Astrocyte (in vitro differentiated cells and primary cell): ENCODE results near the gene MCTP1. TPM values are rescaled to one million over a fixed set of nuclear protein-coding genes. Genes with fewer than 3 reads are reported as not detected.
"Not testable (repeated sequence)": the region's sequence is repeated elsewhere in the genome, so short reads cannot be mapped to it uniquely, and the experiment has no call there.

Experiments used
- DNase-seq: peaks from one replicate; pipeline ENCODE4 v3.0.0-alpha.2; 2010; ENCODE audit warnings: low read depth
- FAIRE-seq: peaks from 2 replicates; lab custom pipeline; 2011; peaks lifted over from hg19 to GRCh38; lab: Jason Lieb, UNC
- H2AFZ ChIP-seq: 2 replicates; pipeline ENCODE4 v1.6.0; 2012; ENCODE audit warnings: low read depth, low read length, inconsistent platforms
- H3K27ac ChIP-seq: 2 replicates; pipeline ENCODE4 v1.5.1; 2011; ENCODE audit warnings: low read depth, low read length, inconsistent platforms
- H3K27me3 ChIP-seq: 2 replicates; pipeline ENCODE4 v1.6.0; 2011; ENCODE audit warnings: low read length, inconsistent platforms; ENCODE audit not compliant: insufficient read depth
- H3K36me3 ChIP-seq: 2 replicates; pipeline ENCODE4 v1.5.1; 2011; ENCODE audit warnings: low read length, inconsistent platforms; ENCODE audit not compliant: insufficient read depth
- H3K4me1 ChIP-seq: 2 replicates; pipeline ENCODE4 v1.5.1; 2011; ENCODE audit warnings: low read length, inconsistent platforms; ENCODE audit not compliant: insufficient read depth
- H3K4me2 ChIP-seq: 2 replicates; pipeline ENCODE4 v1.6.0; 2012; ENCODE audit warnings: low read length, inconsistent platforms
- H3K4me3 ChIP-seq: 2 replicates; pipeline ENCODE4 v1.5.1; 2011; ENCODE audit warnings: low read depth, mild to moderate bottlenecking, low read length, inconsistent platforms; ENCODE audit not compliant: insufficient read depth
- H3K79me2 ChIP-seq: 2 replicates; pipeline ENCODE4 v1.6.0; 2012; ENCODE audit warnings: mild to moderate bottlenecking, low read length, inconsistent platforms; ENCODE audit not compliant: insufficient read depth
- H3K9ac ChIP-seq: 2 replicates; pipeline ENCODE4 v1.6.0; 2012; ENCODE audit warnings: mild to moderate bottlenecking, low read length, inconsistent platforms
- H3K9me3 ChIP-seq: 2 replicates; pipeline ENCODE4 v1.5.1; 2012; ENCODE audit warnings: low read depth, mild to moderate bottlenecking, low read length, inconsistent platforms; ENCODE audit not compliant: insufficient read depth
- H4K20me1 ChIP-seq: 2 replicates; pipeline ENCODE4 v1.6.0; 2012; ENCODE audit warnings: low read length, inconsistent platforms; ENCODE audit not compliant: insufficient read depth
- H3K27ac Mint-ChIP-seq: one replicate; pipeline ENCODE4 v1.8.0; 2021; ENCODE audit warnings: mild to moderate bottlenecking, mixed read lengths; ENCODE audit not compliant: unreplicated experiment
- H3K27me3 Mint-ChIP-seq: one replicate; pipeline ENCODE4 v1.8.0; 2021; ENCODE audit warnings: low read depth, mixed read lengths; ENCODE audit not compliant: unreplicated experiment
- H3K36me3 Mint-ChIP-seq: one replicate; pipeline ENCODE4 v1.8.0; 2021; ENCODE audit warnings: low read depth, mixed read lengths; ENCODE audit not compliant: unreplicated experiment
- H3K4me1 Mint-ChIP-seq: one replicate; pipeline ENCODE4 v1.8.0; 2021; ENCODE audit warnings: low read depth, mixed read lengths; ENCODE audit not compliant: unreplicated experiment
- H3K4me3 Mint-ChIP-seq: one replicate; pipeline ENCODE4 v1.8.0; 2021; ENCODE audit warnings: mild to moderate bottlenecking, moderate library complexity, mixed read lengths; ENCODE audit not compliant: unreplicated experiment
- H3K9me3 Mint-ChIP-seq: one replicate; pipeline ENCODE4 v1.8.0; 2021; ENCODE audit warnings: mild to moderate bottlenecking, mixed read lengths; ENCODE audit not compliant: unreplicated experiment
- CTCF ChIP-seq: IDR thresholded peaks from 2 replicates; pipeline ENCODE4 v1.5.1; 2011; ENCODE audit warnings: low read depth, mild to moderate bottlenecking, inconsistent platforms, low read length, moderate library complexity; ENCODE audit not compliant: insufficient read depth
- EZH2 ChIP-seq: IDR thresholded peaks from 2 replicates; pipeline ENCODE4 v1.6.1; 2012; ENCODE audit warnings: mild to moderate bottlenecking, low read length, inconsistent platforms; ENCODE audit not compliant: insufficient read depth
- total RNA-seq: library from RNA; stranded (reverse); gene quantifications from 2 replicates; pipeline ENCODE4 v1.2.1, GENCODE V29; 2021

The MCTP1 gene
- total RNA-seq, 1 donor from 2014 or later: 40.6 TPM

DNA sequence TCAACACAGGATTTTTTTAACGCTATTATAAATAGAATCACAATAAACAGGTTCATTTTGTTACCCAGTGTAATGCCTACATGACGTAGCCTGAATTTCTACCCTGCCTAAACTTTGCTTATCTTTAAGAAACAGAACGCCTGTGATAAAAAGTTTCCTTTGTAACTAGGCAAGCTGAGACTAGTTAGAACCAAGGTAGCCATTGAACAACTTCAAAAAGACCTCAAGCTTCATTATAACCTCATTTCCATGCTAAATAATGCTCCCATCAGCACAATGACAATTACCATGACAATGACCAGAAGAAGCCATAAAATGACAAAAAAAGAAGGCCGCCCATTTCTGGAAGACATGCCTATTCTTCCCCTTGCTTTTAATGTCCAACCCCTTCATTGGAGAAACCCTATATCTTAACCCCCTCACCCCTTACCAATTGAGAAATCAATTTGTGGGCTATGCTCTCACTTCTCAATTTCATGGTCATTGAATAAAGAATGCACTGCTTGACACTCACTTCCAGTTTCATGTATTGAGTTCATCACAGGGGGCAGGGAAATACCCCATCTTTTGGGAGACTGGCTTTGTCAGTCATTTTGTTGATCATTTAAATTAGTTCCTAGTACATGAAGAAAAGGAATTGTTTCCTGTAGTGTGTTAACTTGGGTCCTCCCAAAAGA is 276.8 kb downstream of the MCTP1 start:
- H4K20me1 ChIP-seq: no peaks in the 10 kb centered on the region
- H3K27me3 ChIP-seq: no peaks in the 10 kb centered on the region
- no peaks in the 10 kb centered on the region for H3K27me3 Mint-ChIP-seq
- H3K4me3 ChIP-seq: no peak overlapping the region
- FAIRE-seq (no peak), DNase-seq (no peak)
- H3K4me2 ChIP-seq: no peak overlapping the region
- no peak overlapping the region for H2AFZ ChIP-seq
- no peaks in the 10 kb centered on the region for H3K36me3 ChIP-seq
- no peak overlapping the region for H3K9ac ChIP-seq
- H3K27ac ChIP-seq: no peak overlapping the region
- H3K9me3 ChIP-seq: peaks cover 4% of the 10 kb centered on the region
- no peak overlapping the region for H3K27ac Mint-ChIP-seq
- H3K9me3 Mint-ChIP-seq: peaks cover 6% of the 10 kb centered on the region
- H3K4me1 Mint-ChIP-seq: no peaks in the 10 kb centered on the region
- TF ChIP-seq CTCF (no peak), EZH2 (no peak)
- H3K4me1 ChIP-seq: no peaks in the 10 kb centered on the region
- no peak overlapping the region for H3K4me3 Mint-ChIP-seq
- no peaks in the 10 kb centered on the region for H3K79me2 ChIP-seq
- peaks cover 34% of the 10 kb centered on the region for H3K36me3 Mint-ChIP-seq

GRCh38 chr5:95005811-95006210 is 279.1 kb downstream of the MCTP1 start:
- Histone ChIP-seq H4K20me1 (no peaks in the 10 kb centered on the region), H3K4me3 (no peak overlapping the region), H3K27me3 (no peaks in the 10 kb centered on the region), H3K4me1 (no peaks in the 10 kb centered on the region), H3K9me3 (peaks cover 4% of the 10 kb centered on the region), H3K36me3 (no peaks in the 10 kb centered on the region), H3K27ac (no peak overlapping the region), H3K4me2 (no peak overlapping the region), H3K79me2 (no peaks in the 10 kb centered on the region), H2AFZ (no peak overlapping the region), H3K9ac (no peak overlapping the region)
- Mint-ChIP-seq H3K4me3 (no peak overlapping the region), H3K4me1 (no peaks in the 10 kb centered on the region), H3K36me3 (peaks cover 34% of the 10 kb centered on the region), H3K27me3 (no peaks in the 10 kb centered on the region), H3K9me3 (peaks cover 7% of the 10 kb centered on the region), H3K27ac (no peak overlapping the region)
- FAIRE-seq (no peak), DNase-seq (no peak)
- TF ChIP-seq CTCF: no peak
- no peak for TF ChIP-seq EZH2

DNA sequence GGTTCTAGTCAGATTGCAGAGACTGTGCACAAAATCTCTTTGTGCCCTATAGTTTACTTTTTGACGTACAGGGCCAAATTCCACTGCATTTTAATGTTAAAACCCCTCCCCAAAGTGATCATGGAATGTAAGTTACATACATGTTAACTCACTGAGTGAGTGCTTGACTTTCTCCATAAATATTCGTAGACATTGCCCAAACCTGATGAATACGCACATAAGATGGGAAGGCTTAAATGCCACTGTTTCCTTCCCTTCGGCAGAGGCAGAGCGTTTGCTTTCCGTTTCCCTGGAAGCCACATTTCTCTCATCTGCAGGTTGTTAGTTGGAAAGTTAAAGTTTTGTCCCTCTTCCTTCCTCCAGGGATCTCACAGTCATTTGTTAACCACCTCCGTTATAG is 286.2 kb downstream of the MCTP1 start:
- H3K4me1 Mint-ChIP-seq: peaks cover 12% of the 10 kb centered on the region
- Histone ChIP-seq H3K4me3 (no peak overlapping the region), H3K27me3 (no peaks in the 10 kb centered on the region), H3K9me3 (no peaks in the 10 kb centered on the region), H3K4me2 (no peak overlapping the region), H3K36me3 (no peaks in the 10 kb centered on the region), H3K9ac (no peak overlapping the region), H4K20me1 (no peaks in the 10 kb centered on the region), H3K4me1 (no peaks in the 10 kb centered on the region), H2AFZ (no peak overlapping the region), H3K79me2 (no peaks in the 10 kb centered on the region), H3K27ac (no peak overlapping the region)
- no peak for FAIRE-seq
- no peaks in the 10 kb centered on the region for H3K27me3 Mint-ChIP-seq
- H3K36me3 Mint-ChIP-seq: peaks cover 16% of the 10 kb centered on the region
- no peak overlapping the region for H3K4me3 Mint-ChIP-seq
- no peak overlapping the region for H3K27ac Mint-ChIP-seq
- TF ChIP-seq EZH2 (no peak), CTCF (no peak)
- DNase-seq: no peak
- peaks cover 3% of the 10 kb centered on the region for H3K9me3 Mint-ChIP-seq

- not testable (repeated sequence) for H3K27me3 Mint-ChIP-seq, H3K9me3 ChIP-seq, H4K20me1 ChIP-seq, H3K27ac ChIP-seq, H3K36me3 Mint-ChIP-seq, FAIRE-seq, H3K9me3 Mint-ChIP-seq, DNase-seq, H3K27me3 ChIP-seq, H3K4me3 Mint-ChIP-seq, H3K36me3 ChIP-seq, H3K79me2 ChIP-seq, H3K27ac Mint-ChIP-seq, H3K4me1 ChIP-seq, H3K9ac ChIP-seq, H3K4me2 ChIP-seq, H2AFZ ChIP-seq, H3K4me3 ChIP-seq
- peaks cover 22% of the 10 kb centered on the region for H3K4me1 Mint-ChIP-seq
These were observed 290.4 kb downstream of the MCTP1 start for GRCh38 chr5:94994537-94994936.
